Measurements from ENCODE around the gene KRTAP5-2.

The KRTAP5-2 gene

DNA sequence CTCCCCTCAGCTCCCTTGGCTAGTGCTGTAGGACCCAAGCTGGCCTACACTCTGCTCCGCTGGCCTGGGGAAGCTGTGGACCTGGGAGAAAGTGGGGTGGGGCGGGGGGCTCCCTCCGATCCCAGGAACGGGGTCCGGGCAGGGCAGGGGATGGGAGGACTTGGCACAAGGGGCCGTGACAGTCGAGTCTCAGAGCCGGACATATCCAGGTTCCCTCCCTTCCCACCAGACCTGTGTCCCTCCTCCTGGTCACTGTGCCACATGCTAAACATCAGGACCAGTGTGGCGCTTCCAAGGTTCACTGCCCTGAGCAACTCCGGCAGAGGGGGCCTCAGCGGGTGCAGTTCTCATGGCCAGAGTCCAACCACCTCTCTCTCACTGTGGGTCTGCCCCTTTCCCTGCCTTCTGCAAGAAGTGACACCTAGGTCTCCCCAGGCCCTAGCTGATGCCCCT lies 28.1 kb downstream of the KRTAP5-2 start:
- Histone ChIP-seq H3K4me3 (ENCODE audit: low read depth, low read length, poor library complexity, severe bottlenecking) (no peak overlapping the region), H4K20me1 (ENCODE audit: insufficient read depth, low read length) (no peaks in the 10 kb centered on the region), H3K9ac (ENCODE audit: low read length) (no peak overlapping the region), H3K27me3 (ENCODE audit: insufficient read depth, low read length) (peaks cover 13% of the 10 kb centered on the region; the same call in 1 of the 2 replicates), H3K79me2 (ENCODE audit: insufficient read depth, low read length) (no peaks in the 10 kb centered on the region), H2AFZ (ENCODE audit: low read length) (no peak overlapping the region), H3K36me3 (ENCODE audit: insufficient read depth, low read length) (no peaks in the 10 kb centered on the region), H3K27ac (ENCODE audit: low read depth, low read length, poor library complexity, severe bottlenecking) (no peak overlapping the region), H3K9me2 (ENCODE audit: low read depth, low read length) (no peaks in the 10 kb centered on the region), H3F3A (ENCODE audit: insufficient read depth, low read length) (no peaks in the 10 kb centered on the region), H3K4me2 (ENCODE audit: low read length) (no peak overlapping the region), H3K9me3 (ENCODE audit: low read length) (no peaks in the 10 kb centered on the region), H3K4me1 (ENCODE audit: insufficient read depth, low read length, severe bottlenecking) (peaks cover 8% of the 10 kb centered on the region)
- no peak for TF ChIP-seq EZH2 (IDR thresholded peaks at IDR 0.05; ENCODE audit: borderline replicate concordance, low read length)
- TF ChIP-seq, protein P1, sequence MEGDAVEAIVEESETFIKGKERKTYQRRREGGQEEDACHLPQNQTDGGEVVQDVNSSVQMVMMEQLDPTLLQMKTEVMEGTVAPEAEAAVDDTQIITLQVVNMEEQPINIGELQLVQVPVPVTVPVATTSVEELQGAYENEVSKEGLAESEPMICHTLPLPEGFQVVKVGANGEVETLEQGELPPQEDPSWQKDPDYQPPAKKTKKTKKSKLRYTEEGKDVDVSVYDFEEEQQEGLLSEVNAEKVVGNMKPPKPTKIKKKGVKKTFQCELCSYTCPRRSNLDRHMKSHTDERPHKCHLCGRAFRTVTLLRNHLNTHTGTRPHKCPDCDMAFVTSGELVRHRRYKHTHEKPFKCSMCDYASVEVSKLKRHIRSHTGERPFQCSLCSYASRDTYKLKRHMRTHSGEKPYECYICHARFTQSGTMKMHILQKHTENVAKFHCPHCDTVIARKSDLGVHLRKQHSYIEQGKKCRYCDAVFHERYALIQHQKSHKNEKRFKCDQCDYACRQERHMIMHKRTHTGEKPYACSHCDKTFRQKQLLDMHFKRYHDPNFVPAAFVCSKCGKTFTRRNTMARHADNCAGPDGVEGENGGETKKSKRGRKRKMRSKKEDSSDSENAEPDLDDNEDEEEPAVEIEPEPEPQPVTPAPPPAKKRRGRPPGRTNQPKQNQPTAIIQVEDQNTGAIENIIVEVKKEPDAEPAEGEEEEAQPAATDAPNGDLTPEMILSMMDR (IDR thresholded peaks at IDR 0.05; ENCODE audit: low read length): no peak

DNA sequence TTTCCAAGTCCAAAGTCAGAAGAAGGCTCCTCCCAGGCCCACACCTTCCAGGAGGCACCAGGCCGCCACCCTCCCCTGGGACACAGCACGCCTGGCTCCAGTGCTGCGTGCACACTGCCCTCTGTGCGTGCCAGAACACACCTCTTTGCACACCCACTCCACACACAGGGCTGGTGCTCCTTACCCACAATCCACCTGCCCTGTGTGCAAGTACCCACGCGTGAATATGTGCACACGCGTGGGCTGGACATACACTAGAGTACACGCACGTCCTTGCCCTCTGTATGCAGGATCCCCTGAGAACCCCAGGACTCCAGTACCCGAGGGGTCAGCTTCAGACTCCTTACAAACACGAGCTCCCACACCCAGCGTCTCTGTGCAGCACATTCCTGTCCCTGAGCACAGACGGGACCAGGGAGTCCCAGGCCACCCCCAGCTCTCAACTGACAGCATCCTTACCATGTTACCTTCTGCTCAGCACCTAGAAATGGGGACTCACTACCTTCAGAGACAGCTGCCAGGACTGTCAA lies 28.8 kb downstream of the KRTAP5-2 start:
- Histone ChIP-seq H2AFZ (ENCODE audit: low read length) (no peak overlapping the region), H3K79me2 (ENCODE audit: insufficient read depth, low read length) (no peaks in the 10 kb centered on the region), H4K20me1 (ENCODE audit: insufficient read depth, low read length) (no peaks in the 10 kb centered on the region), H3K27me3 (ENCODE audit: insufficient read depth, low read length) (peaks cover 13% of the 10 kb centered on the region; the same call in 1 of the 2 replicates), H3K36me3 (ENCODE audit: insufficient read depth, low read length) (no peaks in the 10 kb centered on the region), H3F3A (ENCODE audit: insufficient read depth, low read length) (no peaks in the 10 kb centered on the region), H3K4me1 (ENCODE audit: insufficient read depth, low read length, severe bottlenecking) (peaks cover 5% of the 10 kb centered on the region), H3K9me3 (ENCODE audit: low read length) (no peaks in the 10 kb centered on the region), H3K4me2 (ENCODE audit: low read length) (no peak overlapping the region), H3K4me3 (ENCODE audit: low read depth, low read length, poor library complexity, severe bottlenecking) (no peak overlapping the region), H3K27ac (ENCODE audit: low read depth, low read length, poor library complexity, severe bottlenecking) (no peak overlapping the region), H3K9ac (ENCODE audit: low read length) (no peak overlapping the region), H3K9me2 (ENCODE audit: low read depth, low read length) (no peaks in the 10 kb centered on the region)
- no peak for TF ChIP-seq EZH2 (IDR thresholded peaks at IDR 0.05; ENCODE audit: borderline replicate concordance, low read length)
- TF ChIP-seq, protein P1 (IDR thresholded peaks at IDR 0.05; ENCODE audit: low read length): no peak

DNA sequence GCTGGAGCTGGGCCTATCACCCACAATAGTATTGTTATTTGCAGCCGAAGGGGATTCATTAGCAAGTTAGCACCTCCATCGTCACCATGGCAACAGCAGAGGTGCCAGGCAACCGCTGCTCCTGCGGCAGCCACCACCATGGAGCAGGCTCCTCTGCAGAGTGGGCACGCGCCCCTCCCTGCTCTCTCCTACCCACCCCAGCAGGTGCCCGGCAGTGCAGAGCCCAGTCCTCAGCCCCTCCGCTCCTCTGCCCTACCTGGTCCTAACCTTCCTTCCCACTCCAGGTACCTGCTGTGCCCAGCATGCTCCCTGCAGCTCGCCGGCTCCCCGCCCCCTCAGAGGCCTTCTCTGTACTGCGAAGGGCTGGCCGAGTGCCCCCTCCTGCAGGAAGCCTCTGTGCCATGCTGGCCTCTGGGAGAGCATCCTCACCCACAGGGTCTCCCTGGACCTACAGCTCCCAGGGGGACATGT lies 29.6 kb downstream of the KRTAP5-2 start:
- Histone ChIP-seq H4K20me1 (ENCODE audit: insufficient read depth, low read length) (no peaks in the 10 kb centered on the region), H3K36me3 (ENCODE audit: insufficient read depth, low read length) (no peaks in the 10 kb centered on the region), H2AFZ (ENCODE audit: low read length) (no peak overlapping the region), H3K4me1 (ENCODE audit: insufficient read depth, low read length, severe bottlenecking) (no peaks in the 10 kb centered on the region), H3K4me3 (ENCODE audit: low read depth, low read length, poor library complexity, severe bottlenecking) (no peak overlapping the region), H3K9me3 (ENCODE audit: low read length) (no peaks in the 10 kb centered on the region), H3K27me3 (ENCODE audit: insufficient read depth, low read length) (peaks cover 13% of the 10 kb centered on the region; the same call in 1 of the 2 replicates), H3K79me2 (ENCODE audit: insufficient read depth, low read length) (no peaks in the 10 kb centered on the region), H3K9ac (ENCODE audit: low read length) (no peak overlapping the region), H3K9me2 (ENCODE audit: low read depth, low read length) (no peaks in the 10 kb centered on the region), H3K27ac (ENCODE audit: low read depth, low read length, poor library complexity, severe bottlenecking) (no peak overlapping the region), H3K4me2 (ENCODE audit: low read length) (no peak overlapping the region), H3F3A (ENCODE audit: insufficient read depth, low read length) (no peaks in the 10 kb centered on the region)
- TF ChIP-seq, protein P1 (IDR thresholded peaks at IDR 0.05; ENCODE audit: low read length): no peak
- TF ChIP-seq EZH2 (IDR thresholded peaks at IDR 0.05; ENCODE audit: borderline replicate concordance, low read length): no peak

Data from OCI-LY1 (cell line).